A549 (cell line): Measurements from ENCODE around the gene PNMT. TPM values are rescaled to one million over a fixed set of nuclear protein-coding genes. Genes with fewer than 3 reads are reported as not detected.

Experiments used
- ATAC-seq, 2 experiments: fragments of 200-7000 bp in 1 of 2; fragments of >200 bp in 1 of 2; cut with Nextera tagmentation in 1 of 2; cut with Tn5 transposase in 1 of 2; 3 replicates each; pipeline versions ENCODE4 v1.8.0 to v1.9.1; 2018 to 2020; ENCODE audit warnings: mild to moderate bottlenecking in 1 of 2, moderate library complexity in 1 of 2
- CTCF ChIA-PET: fragments of 300-600 bp; sonication (Branson Sonifier 250); formaldehyde crosslinking; extraction: SDS; loops from one replicate; lab custom pipeline; 2021; ENCODE audit warnings: antibody characterized with exemption, inconsistent platforms; lab: Yijun Ruan, JAX
- POLR2A ChIA-PET: fragments of 350-600 bp; formaldehyde crosslinking; extraction: SDS; loops from one replicate; lab custom pipeline; 2021; ENCODE audit warnings: antibody characterized with exemption, inconsistent platforms; lab: Yijun Ruan, JAX
- DNase-seq, 2 experiments: peaks; one replicate each; pipeline versions ENCODE4 v3.0.0 to v3.0.0-alpha.2; 2011 to 2016; ENCODE audit warnings: low read depth in 1 of 2, low spot score in 1 of 2
- FAIRE-seq: peaks from 2 replicates; lab custom pipeline; 2011; peaks lifted over from hg19 to GRCh38; lab: Jason Lieb, UNC
- H3K27ac ChIP-seq, 2 experiments: fragments of >200 bp; sonication (Bioruptor Twin); formaldehyde crosslinking; 3 replicates each; pipeline ENCODE4 v1.5.1; 2016 to 2017
- H3K4me1 ChIP-seq: fragments of >200 bp; sonication (Bioruptor Twin); formaldehyde crosslinking; 3 replicates; pipeline ENCODE4 v1.6.1; 2016
- H3K4me2 ChIP-seq: fragments of >200 bp; sonication (Bioruptor Twin); formaldehyde crosslinking; 3 replicates; pipeline ENCODE4 v1.6.1; 2016
- H3K4me3 ChIP-seq: fragments of >200 bp; sonication (Bioruptor Twin); formaldehyde crosslinking; 3 replicates; pipeline ENCODE4 v1.5.1; 2016
- H3K9me3 ChIP-seq: fragments of >200 bp; sonication (Bioruptor Twin); formaldehyde crosslinking; 3 replicates; pipeline ENCODE4 v1.6.1; 2016
- CHD2 ChIP-seq: fragments of 150-350 bp; IDR thresholded peaks from 2 replicates; pipeline ENCODE4 v1.6.1; 2014; ENCODE audit warnings: low read length; ENCODE audit not compliant: partially characterized antibody
- EHF ChIP-seq: fragments of 250-450 bp; sonication (Bioruptor Pico); IDR thresholded peaks from 2 replicates; pipeline ENCODE4 v1.5.0; 2020; ENCODE audit warnings: mild to moderate bottlenecking
- FOSB ChIP-seq: fragments of 250-450 bp; sonication (Bioruptor Pico); IDR thresholded peaks from 2 replicates; pipeline ENCODE4 v1.5.0; 2020; ENCODE audit warnings: mild to moderate bottlenecking, moderate library complexity
- GATA3 ChIP-seq: IDR thresholded peaks from 2 replicates; pipeline ENCODE4 v1.6.1; 2012; ENCODE audit warnings: borderline replicate concordance
- HDAC2 ChIP-seq: fragments of 200-600 bp; sonication (generic); IDR thresholded peaks from 2 replicates; pipeline ENCODE4 v1.6.1; 2016
- HOXA7 ChIP-seq: fragments of 250-450 bp; sonication (Bioruptor Pico); IDR thresholded peaks from 2 replicates; pipeline ENCODE4 v1.5.0; 2020; ENCODE audit warnings: mild to moderate bottlenecking, moderate library complexity
- JUN ChIP-seq, 2 experiments: fragments of >200 bp; sonication (Bioruptor Twin); formaldehyde crosslinking; IDR thresholded peaks; 2 replicates in 1 of 2; 3 replicates in 1 of 2; pipeline ENCODE4 v1.6.1; 2016 to 2017
- MAFK ChIP-seq: fragments of 450-650 bp; IDR thresholded peaks from 2 replicates; pipeline ENCODE4 v1.6.1; 2014; ENCODE audit not compliant: partially characterized antibody
- MAZ ChIP-seq: fragments of 150-350 bp; IDR thresholded peaks from 2 replicates; pipeline ENCODE4 v1.6.1; 2014; ENCODE audit warnings: antibody characterized with exemption, low read depth, low read length, borderline replicate concordance
- MYC ChIP-seq: IDR thresholded peaks from 2 replicates; pipeline ENCODE4 v1.6.1; 2012; ENCODE audit warnings: mild to moderate bottlenecking, inconsistent platforms, low read length, improper control_type of control experiment, borderline replicate concordance
- NFE2L2 ChIP-seq: fragments of 150-350 bp; conservative IDR thresholded peaks from 2 replicates; pipeline ENCODE4 v1.6.1; 2014; ENCODE audit warnings: low read length
- NPAS2 ChIP-seq: fragments of 250-450 bp; sonication (Bioruptor Pico); IDR thresholded peaks from 2 replicates; pipeline ENCODE4 v1.8.0; 2022; ENCODE audit warnings: mild to moderate bottlenecking, moderate library complexity, borderline replicate concordance
- NR3C1 ChIP-seq: fragments of >200 bp; sonication (Bioruptor Twin); formaldehyde crosslinking; IDR thresholded peaks from 3 replicates; pipeline ENCODE4 v1.6.1; 2017
- TFCP2L1 ChIP-seq: fragments of 250-450 bp; sonication (Bioruptor Pico); IDR thresholded peaks from 2 replicates; pipeline ENCODE4 v1.5.0; 2021; ENCODE audit warnings: mild to moderate bottlenecking
- WGBS: methylation state at CpG from one replicate; pipeline ENCODE4 v1.1.6; 2017; ENCODE audit errors: missing lambda C conversion rate; 5-methylcytosine and 5-hydroxymethylcytosine counted together
- polyA plus RNA-seq, 4 experiments: library from polyadenylated mRNA; depleted of rRNA in 3 of 4; stranded (reverse); fragments of >200 nt; fragmentation: RNase III in 1 of 4; extraction: RNeasy Plus Mini Kit Qiagen cat#74134 plus additional on column Dnase treatment in 1 of 4; gene quantifications; 2 replicates in 3 of 4; 3 replicates in 1 of 4; pipeline ENCODE4 v1.2.3, GENCODE V29; 2011 to 2017
- TF ChIP-seq, protein P1 (sequence below): fragments of >200 bp; sonication (Bioruptor Twin); formaldehyde crosslinking; IDR thresholded peaks from 3 replicates; pipeline ENCODE4 v1.6.1; 2016
- TF ChIP-seq, protein P2 (sequence below): fragments of 250-450 bp; sonication (Bioruptor Pico); IDR thresholded peaks from 2 replicates; pipeline ENCODE4 v1.5.0; 2020; ENCODE audit warnings: low read depth, mild to moderate bottlenecking, moderate library complexity
- TF ChIP-seq, protein P3 (sequence below): IDR thresholded peaks from 2 replicates; pipeline ENCODE4 v1.6.1; 2012

The PNMT gene
- polyA plus RNA-seq, 2 of the 4 experiments (the other 2 are of a cell fraction), result not detected

DNA sequence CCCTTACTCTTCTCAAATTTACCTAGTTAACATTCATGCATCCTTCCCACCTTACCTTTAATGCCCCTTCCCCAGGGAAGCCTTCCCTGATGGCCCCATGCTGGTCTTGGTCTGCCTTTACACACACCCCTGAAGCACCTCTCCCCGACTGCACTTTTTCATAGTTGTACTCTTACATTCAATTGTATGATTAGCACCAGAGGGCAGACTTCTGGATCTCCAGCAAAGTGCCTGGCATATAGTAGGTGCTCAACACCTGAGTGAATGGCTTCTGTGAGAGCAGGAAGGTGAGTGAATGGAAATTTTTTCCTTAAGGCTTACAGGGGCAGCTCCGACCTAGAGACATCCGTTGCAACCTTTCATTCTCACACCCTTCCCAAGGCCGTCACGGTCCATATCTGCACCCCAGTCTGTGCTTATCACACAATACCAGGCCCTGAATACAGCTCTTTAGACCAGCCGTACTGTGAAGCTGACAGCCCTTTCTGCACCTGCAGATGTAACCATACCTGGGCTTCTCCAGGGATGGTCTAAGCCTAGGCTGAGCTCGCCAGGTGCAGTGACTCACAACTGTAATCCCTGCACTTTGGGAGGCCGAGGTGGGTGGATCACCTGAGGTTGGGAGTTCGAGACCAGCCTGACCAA, 15.2 kb downstream of the PNMT start:
- Histone ChIP-seq H3K4me3 (no peak overlapping the region), H3K27ac (no peak overlapping the region), H3K9me3 (no peaks in the 10 kb centered on the region), H3K4me2 (no peak overlapping the region), H3K4me1 (peaks cover 4% of the 10 kb centered on the region; the same call in 2 of the 3 replicates)
- ChIA-PET POLR2A (no interaction called here), CTCF (interaction anchor here (0.6 to 50.7 kb wide), 4 partner anchors 11 to 47 kb away, joined by 3 to 1391 read pairs (median 127); partner anchors contain the start of genes MIEN1, PNMT, PPP1R1B and STARD3)
- DNase-seq (no peak), FAIRE-seq (no peak), ATAC-seq (no peak)
- TF ChIP-seq NFE2L2, result no peak
- WGBS, result 82% methylated on average over 9 of the region's 9 CpGs

DNA sequence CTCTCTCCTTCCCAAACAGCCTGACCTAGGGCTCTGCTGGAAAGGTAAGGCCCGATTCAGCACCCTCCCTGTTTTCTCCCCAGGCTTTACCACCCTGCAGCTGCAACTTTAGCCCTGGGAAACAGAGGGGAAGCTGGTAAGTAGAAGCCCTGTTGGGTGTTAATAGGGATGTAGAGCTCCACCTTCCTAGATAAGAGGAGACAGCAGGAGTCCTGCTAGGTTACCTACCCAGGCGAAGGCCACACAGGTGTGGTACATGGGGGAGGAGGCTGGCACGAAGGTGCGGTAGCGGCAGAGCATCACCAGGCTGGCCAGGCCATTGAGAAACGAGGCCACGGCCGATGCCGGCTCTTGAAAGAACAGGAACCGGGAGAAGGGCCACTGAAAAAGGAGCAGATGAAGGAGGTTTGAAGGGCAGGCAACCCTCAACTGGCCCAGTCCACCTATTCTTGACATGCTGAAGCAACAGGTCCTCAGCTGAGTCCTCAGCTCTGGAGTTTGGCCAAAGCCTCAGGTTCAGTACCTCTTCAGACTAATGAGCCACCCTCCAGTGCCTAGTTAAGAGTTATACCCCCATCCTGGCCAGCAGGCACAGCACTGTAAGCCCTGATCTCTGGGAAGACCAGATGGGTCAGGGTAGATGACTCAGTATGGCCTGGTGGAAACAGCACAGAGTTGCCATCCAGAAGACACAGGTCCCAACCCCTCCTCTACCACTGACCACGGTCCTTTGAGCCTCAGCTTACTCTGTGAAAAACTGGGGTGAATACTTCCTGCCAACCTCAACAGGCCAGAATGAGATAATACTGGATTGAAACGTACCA, 16.3 kb downstream of the PNMT start:
- DNase-seq (no peak), FAIRE-seq (no peak), ATAC-seq (no peak)
- 85% methylated on average over 12 of the region's 12 CpGs for WGBS
- TF ChIP-seq MYC (no peak), NR3C1 (no peak), MAFK (no peak), MAZ (no peak), NPAS2 (no peak), EHF (no peak), FOSB (CRISPR knock-in tag) (no peak), JUN (IDR thresholded peaks at IDR 0.05) (no peak)
- TF ChIP-seq, protein P1, sequence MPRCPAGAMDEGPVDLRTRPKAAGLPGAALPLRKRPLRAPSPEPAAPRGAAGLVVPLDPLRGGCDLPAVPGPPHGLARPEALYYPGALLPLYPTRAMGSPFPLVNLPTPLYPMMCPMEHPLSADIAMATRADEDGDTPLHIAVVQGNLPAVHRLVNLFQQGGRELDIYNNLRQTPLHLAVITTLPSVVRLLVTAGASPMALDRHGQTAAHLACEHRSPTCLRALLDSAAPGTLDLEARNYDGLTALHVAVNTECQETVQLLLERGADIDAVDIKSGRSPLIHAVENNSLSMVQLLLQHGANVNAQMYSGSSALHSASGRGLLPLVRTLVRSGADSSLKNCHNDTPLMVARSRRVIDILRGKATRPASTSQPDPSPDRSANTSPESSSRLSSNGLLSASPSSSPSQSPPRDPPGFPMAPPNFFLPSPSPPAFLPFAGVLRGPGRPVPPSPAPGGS, result no peak
- TF ChIP-seq, protein P2, sequence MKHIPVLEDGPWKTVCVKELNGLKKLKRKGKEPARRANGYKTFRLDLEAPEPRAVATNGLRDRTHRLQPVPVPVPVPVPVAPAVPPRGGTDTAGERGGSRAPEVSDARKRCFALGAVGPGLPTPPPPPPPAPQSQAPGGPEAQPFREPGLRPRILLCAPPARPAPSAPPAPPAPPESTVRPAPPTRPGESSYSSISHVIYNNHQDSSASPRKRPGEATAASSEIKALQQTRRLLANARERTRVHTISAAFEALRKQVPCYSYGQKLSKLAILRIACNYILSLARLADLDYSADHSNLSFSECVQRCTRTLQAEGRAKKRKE, result no peak
- TF ChIP-seq, protein P3, sequence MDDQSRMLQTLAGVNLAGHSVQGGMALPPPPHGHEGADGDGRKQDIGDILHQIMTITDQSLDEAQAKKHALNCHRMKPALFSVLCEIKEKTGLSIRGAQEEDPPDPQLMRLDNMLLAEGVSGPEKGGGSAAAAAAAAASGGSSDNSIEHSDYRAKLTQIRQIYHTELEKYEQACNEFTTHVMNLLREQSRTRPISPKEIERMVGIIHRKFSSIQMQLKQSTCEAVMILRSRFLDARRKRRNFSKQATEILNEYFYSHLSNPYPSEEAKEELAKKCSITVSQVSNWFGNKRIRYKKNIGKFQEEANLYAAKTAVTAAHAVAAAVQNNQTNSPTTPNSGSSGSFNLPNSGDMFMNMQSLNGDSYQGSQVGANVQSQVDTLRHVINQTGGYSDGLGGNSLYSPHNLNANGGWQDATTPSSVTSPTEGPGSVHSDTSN, result no peak
- H3K27ac ChIP-seq, result no peak overlapping the region
- H3K4me3 ChIP-seq, result no peak overlapping the region
- no peak overlapping the region for H3K4me2 ChIP-seq
- H3K9me3 ChIP-seq, result no peaks in the 10 kb centered on the region
- peaks cover 7% of the 10 kb centered on the region for H3K4me1 ChIP-seq
- ChIA-PET POLR2A (no interaction called here), CTCF (interaction anchor here (0.6 to 50.7 kb wide), 9 partner anchors 12 to 681 kb away, joined by 3 to 1391 read pairs (median 4); partner anchors contain the start of genes MIEN1, PNMT, PPP1R1B and STARD3)

DNA sequence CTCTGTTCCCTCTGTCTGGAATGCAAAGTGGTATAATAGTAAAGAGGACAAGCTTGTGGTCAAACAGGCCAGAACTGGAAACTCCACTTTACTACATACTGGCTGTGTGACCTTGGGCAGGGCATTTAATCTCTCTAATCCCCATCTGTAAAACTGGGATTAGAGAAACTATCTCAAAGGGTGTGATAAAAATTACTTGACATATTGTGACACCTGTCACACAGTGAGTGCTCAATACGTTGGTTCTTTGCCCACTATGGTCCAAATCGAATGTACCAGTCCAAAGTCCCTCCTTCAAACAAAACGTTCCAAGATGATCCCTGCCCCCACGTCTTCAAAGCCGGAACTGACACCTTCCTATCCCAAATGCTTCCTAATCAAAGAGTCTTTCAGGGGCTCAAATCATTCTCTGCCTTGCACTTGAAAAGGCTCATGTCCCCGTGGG, 18.9 kb downstream of the PNMT start:
- FAIRE-seq, result no peak
- Histone ChIP-seq H3K4me3 (peak overlapping the region; percentile 61), H3K4me1 (peaks cover 7% of the 10 kb centered on the region), H3K27ac (peak overlapping the region; percentile 80 to 92), H3K4me2 (peak overlapping the region; percentile 87), H3K9me3 (no peaks in the 10 kb centered on the region)
- POLR2A ChIA-PET, result interaction anchor here (0.7 to 2.9 kb wide), 6 partner anchors 8 to 44 kb away, joined by 3 to 60 read pairs (median 5); partner anchors contain the start of genes ERBB2 and MIEN1
- CTCF ChIA-PET, result interaction anchor here (0.6 to 50.7 kb wide), 8 partner anchors 8 to 473 kb away, joined by 3 to 1391 read pairs (median 4); partner anchors contain the start of genes MIEN1, PNMT, PPP1R1B and STARD3
- WGBS, result 32% methylated on average over 6 of the region's 6 CpGs
- no peak for ATAC-seq
- TF ChIP-seq, protein P1, result no peak
- no peak for TF ChIP-seq TFCP2L1 (CRISPR knock-in tag)
- TF ChIP-seq HDAC2, result no peak
- TF ChIP-seq GATA3, result 0 out of 2 replicates have a peak, but pooled peaks have one; percentile 3
- TF ChIP-seq HOXA7 (CRISPR knock-in tag), result no peak
- no peak for TF ChIP-seq CHD2
- TF ChIP-seq NPAS2, result no peak
- TF ChIP-seq NFE2L2, result no peak
- no peak for DNase-seq
